ENCODE results near the gene DEFB129.

DNA sequence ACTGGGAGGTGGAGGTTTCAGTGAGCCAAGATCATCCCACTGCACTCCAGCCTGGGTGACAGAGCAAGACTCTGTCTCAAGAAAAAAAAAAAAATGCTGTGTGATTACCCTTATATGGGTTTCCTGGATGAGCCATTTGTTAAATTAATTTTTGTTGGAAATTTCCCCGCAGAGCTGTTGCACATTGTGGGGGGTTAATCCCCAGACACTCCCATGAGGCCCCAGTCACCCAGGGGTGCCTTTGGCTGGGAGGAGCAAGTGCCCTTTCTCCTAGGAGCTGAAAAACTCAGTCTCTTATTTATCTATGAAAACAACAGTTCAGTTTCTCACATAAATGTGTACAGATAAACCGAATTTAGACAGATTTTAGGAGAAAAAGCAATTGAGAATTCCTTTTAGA is 25.7 kb downstream of the DEFB129 start:
- TF ChIP-seq, protein P1, sequence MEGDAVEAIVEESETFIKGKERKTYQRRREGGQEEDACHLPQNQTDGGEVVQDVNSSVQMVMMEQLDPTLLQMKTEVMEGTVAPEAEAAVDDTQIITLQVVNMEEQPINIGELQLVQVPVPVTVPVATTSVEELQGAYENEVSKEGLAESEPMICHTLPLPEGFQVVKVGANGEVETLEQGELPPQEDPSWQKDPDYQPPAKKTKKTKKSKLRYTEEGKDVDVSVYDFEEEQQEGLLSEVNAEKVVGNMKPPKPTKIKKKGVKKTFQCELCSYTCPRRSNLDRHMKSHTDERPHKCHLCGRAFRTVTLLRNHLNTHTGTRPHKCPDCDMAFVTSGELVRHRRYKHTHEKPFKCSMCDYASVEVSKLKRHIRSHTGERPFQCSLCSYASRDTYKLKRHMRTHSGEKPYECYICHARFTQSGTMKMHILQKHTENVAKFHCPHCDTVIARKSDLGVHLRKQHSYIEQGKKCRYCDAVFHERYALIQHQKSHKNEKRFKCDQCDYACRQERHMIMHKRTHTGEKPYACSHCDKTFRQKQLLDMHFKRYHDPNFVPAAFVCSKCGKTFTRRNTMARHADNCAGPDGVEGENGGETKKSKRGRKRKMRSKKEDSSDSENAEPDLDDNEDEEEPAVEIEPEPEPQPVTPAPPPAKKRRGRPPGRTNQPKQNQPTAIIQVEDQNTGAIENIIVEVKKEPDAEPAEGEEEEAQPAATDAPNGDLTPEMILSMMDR (conservative IDR thresholded peaks at IDR 0.05; ENCODE audit: low read depth in 2 of 2), result no peak
- TF ChIP-seq EZH2 (IDR thresholded peaks at IDR 0.05; ENCODE audit: low read depth, unreplicated experiment) (no peak), NANOG (IDR thresholded peaks at IDR 0.05; ENCODE audit: borderline replicate concordance) (no peak), EZH2phosphoT487 (IDR thresholded peaks at IDR 0.05; ENCODE audit: unreplicated experiment) (no peak), POLR2AphosphoS5 (IDR thresholded peaks at IDR 0.05; ENCODE audit: low read depth) (no peak), CREB1 (CRISPR knock-in tag; IDR thresholded peaks at IDR 0.05; ENCODE audit: low read depth) (no peak)
- TF ChIP-seq, protein P2, sequence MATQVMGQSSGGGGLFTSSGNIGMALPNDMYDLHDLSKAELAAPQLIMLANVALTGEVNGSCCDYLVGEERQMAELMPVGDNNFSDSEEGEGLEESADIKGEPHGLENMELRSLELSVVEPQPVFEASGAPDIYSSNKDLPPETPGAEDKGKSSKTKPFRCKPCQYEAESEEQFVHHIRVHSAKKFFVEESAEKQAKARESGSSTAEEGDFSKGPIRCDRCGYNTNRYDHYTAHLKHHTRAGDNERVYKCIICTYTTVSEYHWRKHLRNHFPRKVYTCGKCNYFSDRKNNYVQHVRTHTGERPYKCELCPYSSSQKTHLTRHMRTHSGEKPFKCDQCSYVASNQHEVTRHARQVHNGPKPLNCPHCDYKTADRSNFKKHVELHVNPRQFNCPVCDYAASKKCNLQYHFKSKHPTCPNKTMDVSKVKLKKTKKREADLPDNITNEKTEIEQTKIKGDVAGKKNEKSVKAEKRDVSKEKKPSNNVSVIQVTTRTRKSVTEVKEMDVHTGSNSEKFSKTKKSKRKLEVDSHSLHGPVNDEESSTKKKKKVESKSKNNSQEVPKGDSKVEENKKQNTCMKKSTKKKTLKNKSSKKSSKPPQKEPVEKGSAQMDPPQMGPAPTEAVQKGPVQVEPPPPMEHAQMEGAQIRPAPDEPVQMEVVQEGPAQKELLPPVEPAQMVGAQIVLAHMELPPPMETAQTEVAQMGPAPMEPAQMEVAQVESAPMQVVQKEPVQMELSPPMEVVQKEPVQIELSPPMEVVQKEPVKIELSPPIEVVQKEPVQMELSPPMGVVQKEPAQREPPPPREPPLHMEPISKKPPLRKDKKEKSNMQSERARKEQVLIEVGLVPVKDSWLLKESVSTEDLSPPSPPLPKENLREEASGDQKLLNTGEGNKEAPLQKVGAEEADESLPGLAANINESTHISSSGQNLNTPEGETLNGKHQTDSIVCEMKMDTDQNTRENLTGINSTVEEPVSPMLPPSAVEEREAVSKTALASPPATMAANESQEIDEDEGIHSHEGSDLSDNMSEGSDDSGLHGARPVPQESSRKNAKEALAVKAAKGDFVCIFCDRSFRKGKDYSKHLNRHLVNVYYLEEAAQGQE (IDR thresholded peaks at IDR 0.05; ENCODE audit: unreplicated experiment), result no peak
- TF ChIP-seq, protein P3, sequence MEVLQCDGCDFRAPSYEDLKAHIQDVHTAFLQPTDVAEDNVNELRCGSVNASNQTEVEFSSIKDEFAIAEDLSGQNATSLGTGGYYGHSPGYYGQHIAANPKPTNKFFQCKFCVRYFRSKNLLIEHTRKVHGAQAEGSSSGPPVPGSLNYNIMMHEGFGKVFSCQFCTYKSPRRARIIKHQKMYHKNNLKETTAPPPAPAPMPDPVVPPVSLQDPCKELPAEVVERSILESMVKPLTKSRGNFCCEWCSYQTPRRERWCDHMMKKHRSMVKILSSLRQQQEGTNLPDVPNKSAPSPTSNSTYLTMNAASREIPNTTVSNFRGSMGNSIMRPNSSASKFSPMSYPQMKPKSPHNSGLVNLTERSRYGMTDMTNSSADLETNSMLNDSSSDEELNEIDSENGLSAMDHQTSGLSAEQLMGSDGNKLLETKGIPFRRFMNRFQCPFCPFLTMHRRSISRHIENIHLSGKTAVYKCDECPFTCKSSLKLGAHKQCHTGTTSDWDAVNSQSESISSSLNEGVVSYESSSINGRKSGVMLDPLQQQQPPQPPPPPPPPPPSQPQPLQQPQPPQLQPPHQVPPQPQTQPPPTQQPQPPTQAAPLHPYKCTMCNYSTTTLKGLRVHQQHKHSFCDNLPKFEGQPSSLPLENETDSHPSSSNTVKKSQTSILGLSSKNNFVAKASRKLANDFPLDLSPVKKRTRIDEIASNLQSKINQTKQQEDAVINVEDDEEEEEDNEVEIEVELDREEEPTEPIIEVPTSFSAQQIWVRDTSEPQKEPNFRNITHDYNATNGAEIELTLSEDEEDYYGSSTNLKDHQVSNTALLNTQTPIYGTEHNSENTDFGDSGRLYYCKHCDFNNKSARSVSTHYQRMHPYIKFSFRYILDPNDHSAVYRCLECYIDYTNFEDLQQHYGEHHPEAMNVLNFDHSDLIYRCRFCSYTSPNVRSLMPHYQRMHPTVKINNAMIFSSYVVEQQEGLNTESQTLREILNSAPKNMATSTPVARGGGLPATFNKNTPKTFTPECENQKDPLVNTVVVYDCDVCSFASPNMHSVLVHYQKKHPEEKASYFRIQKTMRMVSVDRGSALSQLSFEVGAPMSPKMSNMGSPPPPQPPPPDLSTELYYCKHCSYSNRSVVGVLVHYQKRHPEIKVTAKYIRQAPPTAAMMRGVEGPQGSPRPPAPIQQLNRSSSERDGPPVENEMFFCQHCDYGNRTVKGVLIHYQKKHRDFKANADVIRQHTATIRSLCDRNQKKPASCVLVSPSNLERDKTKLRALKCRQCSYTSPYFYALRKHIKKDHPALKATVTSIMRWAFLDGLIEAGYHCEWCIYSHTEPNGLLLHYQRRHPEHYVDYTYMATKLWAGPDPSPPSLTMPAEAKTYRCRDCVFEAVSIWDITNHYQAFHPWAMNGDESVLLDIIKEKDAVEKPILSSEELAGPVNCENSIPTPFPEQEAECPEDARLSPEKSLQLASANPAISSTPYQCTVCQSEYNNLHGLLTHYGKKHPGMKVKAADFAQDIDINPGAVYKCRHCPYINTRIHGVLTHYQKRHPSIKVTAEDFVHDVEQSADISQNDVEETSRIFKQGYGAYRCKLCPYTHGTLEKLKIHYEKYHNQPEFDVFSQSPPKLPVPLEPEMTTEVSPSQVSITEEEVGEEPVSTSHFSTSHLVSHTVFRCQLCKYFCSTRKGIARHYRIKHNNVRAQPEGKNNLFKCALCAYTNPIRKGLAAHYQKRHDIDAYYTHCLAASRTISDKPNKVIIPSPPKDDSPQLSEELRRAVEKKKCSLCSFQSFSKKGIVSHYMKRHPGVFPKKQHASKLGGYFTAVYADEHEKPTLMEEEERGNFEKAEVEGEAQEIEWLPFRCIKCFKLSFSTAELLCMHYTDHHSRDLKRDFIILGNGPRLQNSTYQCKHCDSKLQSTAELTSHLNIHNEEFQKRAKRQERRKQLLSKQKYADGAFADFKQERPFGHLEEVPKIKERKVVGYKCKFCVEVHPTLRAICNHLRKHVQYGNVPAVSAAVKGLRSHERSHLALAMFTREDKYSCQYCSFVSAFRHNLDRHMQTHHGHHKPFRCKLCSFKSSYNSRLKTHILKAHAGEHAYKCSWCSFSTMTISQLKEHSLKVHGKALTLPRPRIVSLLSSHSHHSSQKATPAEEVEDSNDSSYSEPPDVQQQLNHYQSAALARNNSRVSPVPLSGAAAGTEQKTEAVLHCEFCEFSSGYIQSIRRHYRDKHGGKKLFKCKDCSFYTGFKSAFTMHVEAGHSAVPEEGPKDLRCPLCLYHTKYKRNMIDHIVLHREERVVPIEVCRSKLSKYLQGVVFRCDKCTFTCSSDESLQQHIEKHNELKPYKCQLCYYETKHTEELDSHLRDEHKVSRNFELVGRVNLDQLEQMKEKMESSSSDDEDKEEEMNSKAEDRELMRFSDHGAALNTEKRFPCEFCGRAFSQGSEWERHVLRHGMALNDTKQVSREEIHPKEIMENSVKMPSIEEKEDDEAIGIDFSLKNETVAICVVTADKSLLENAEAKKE (CRISPR knock-in tag; IDR thresholded peaks at IDR 0.05), result no peak

Measured in GM23338 (cell line).